ENCODE results near the gene BICD1.

The BICD1 gene

DNA sequence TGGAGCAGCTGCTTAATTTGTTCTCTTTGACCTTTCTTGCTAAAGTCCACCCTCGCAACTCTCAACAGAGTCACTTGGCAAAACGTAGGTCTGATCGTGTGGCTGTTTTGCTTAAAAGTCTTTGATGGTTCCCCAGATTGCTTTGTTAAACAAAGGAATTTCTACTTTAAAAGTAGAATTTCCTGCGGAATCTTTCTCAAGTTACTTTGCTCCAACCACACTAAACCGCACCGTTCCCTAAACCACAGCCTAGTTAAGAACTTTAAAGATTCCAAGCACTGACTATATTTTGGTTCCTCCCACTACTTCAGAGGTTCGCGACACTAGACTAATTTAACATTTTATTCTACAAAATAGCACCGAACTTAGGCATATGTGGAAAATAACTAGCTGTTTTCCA lies 177.9 kb downstream of the BICD1 start:
- DNase-seq (ENCODE audit: low read depth) = no peak

DNA sequence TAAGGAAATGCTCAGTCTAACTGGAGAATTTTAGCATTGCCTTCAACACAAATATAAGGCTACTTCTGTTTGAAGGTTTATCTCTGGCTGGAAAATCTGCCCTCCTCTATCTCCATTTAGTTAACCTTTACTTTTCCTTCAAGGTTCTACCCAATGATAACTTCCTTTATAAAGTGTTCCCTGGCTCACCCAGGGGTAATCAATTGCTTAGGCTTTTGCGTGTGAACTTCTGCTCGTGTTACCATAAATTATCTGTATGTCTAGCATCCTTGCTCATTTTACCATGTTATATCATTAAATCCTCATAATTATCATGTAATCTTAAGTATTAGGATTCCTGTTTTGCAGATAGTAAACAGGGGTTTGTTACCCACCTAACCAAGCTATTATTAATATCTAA lies 178.4 kb downstream of the BICD1 start:
- no peak for DNase-seq (ENCODE audit: low read depth)

GRCh38 chr12:32285489-32285888 lies 178.8 kb downstream of the BICD1 start:
- no peak for DNase-seq (ENCODE audit: low read depth)

- no peak for DNase-seq (ENCODE audit: low read depth)
These were observed 183.8 kb downstream of the BICD1 start for GRCh38 chr12:32290411-32290810.

DNA sequence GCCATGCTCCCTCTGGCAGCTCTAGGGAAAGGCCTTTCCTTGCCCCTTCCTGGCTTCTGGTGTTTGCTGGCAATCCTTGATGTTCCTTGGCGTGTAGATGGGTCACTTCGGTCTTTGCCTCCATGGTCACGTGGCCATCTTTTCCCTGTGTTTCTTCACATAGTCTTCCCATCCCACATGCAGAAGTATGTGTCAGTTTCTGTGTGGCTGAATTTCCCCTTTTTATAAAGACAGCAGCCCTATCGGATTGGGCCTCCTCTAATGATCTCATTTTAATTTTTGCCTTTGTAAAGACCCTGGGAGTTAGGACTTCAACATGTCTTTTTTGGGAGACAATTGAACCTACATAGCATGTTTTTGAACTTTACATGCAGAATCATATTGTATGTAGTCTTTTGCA lies 185.5 kb downstream of the BICD1 start:
- DNase-seq (ENCODE audit: low read depth) = no peak

GRCh38 chr12:32293808-32294419 lies 187.3 kb downstream of the BICD1 start:
- DNase-seq (ENCODE audit: low read depth) = no peak

GRCh38 chr12:32296567-32296966 lies 189.9 kb downstream of the BICD1 start:
- DNase-seq (ENCODE audit: low read depth) = no peak

- no peak for DNase-seq (ENCODE audit: low read depth)
These were observed 192.3 kb downstream of the BICD1 start for GRCh38 chr12:32298917-32299316.

DNA sequence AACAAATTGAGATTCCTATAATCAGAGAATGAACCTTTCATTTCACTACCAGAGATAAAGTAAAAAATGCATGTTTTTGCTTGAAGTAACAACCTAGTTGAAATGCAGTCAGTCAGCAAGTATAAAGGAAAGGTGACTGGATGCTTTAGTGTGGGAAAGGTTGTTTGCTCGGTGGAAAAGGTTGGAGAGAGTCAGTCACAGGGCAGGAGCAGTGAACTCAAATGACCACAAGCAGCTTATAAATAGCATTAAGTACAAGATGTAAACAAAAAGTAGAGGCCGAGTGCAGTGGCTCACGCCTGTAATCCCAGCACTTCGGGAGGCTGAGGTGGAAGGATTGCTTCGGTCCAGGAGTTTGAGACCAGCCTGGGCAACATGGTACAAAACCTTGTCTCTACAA lies 194.6 kb downstream of the BICD1 start:
- DNase-seq (ENCODE audit: low read depth) = no peak

DNA sequence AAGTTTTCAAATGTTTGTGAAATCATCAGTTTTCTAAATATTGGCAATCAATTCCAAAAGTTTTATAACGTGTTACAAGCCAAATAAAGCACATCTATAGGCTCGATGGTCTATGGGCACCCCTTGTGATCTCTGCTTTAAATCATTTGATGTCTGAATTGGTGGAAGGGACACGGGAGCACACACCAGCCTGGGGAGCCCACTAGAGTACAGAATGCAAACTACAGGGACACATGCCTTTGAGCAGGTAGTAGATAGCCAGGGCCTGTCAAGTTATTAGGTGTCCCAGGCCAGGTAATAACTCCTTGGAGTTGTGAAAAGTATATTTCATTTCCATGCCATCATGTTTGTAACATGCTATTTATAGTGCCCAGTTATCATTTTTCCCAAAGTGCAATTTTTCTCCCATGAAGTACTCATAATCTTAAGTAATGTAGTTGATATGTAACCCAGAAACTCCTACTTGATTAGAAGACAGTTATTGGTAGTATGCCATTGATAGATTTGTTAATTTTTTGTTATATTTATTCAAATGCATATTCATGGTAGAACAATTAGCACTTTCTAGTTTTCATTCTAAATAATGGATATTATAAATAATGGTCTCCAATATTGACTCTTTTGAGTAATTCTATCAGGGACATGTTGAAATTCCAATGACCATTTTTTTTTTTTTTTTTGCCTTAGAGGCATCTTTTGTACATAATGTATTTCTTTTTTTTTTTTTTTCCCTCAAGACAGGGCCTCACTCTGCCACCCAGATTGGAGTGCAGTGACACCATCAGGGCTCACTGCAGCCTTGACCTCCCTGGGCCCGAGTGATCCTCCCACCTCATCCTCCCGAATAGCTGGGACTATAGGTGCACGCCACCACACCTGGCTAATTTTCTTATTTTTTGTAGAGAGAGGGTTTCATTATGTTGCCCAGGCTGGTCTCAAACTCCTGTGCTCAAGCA lies 195.8 kb downstream of the BICD1 start:
- DNase-seq (ENCODE audit: low read depth) = no peak

DNA sequence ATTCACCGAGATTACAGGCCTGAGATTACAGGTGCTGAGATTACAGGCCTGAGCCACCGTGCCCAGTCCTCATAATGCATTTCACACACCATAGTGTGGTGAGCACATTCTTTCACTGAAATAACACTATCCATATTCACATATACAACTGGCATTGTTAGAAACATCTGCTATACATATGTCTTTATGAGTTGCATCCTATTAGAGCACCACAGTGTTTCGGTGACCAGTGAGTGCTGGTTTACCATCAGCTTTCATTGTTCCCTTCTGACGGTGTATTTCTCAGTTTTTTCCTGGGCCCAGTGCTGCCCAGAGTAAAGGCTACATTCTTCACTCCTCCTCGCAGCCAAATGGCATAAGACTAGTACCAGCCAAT lies 196.5 kb downstream of the BICD1 start:
- DNase-seq (ENCODE audit: low read depth) = no peak

DNA sequence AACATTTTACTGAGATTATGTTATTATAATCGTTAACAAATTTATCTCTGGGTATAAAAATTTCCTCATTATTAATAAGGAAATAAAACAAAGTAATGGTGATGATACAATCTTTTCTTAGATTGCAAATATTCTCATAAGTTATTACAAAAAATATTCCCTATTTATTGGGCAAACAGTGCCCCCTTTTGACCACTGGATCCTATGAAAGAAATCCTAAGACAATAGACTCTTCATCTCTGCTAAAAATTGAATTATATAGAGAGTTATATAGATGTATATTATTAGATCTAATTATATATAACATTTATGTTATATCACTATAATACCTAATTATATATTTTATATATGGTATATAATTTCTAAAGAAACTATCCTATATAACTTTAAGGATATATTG lies 198.5 kb downstream of the BICD1 start:
- no peak for DNase-seq (ENCODE audit: low read depth)

GRCh38 chr12:32307326-32307725 lies 200.7 kb downstream of the BICD1 start:
- no peak for DNase-seq (ENCODE audit: low read depth)

GRCh38 chr12:32309811-32310736 lies 203.4 kb downstream of the BICD1 start:
- DNase-seq (ENCODE audit: low read depth) = no peak

GRCh38 chr12:32312049-32312670 lies 205.5 kb downstream of the BICD1 start:
- DNase-seq (ENCODE audit: low read depth) = no peak

DNA sequence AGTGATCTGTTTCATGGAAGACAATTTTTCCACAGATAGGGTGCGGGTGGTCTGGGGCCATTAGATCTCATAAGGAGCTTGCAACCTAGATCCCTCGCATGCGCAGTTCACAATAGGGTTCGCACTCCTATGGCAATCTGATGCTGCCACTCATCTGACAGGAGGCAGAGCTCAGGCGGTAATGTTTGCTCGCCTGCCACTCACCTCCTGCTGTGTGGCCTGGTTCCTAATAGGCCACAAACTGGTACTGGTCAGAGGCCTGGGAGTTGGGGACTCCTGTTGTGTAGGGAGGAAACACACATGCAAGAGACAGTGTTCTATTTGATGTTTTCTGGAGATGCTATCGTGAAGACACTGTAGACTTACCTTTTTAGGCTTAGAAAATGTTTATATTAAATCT lies 215.7 kb downstream of the BICD1 start:
- no peak for DNase-seq (ENCODE audit: low read depth)

GRCh38 chr12:32331133-32331532 lies 224.5 kb downstream of the BICD1 start:
- DNase-seq (ENCODE audit: low read depth) = no peak

DNA sequence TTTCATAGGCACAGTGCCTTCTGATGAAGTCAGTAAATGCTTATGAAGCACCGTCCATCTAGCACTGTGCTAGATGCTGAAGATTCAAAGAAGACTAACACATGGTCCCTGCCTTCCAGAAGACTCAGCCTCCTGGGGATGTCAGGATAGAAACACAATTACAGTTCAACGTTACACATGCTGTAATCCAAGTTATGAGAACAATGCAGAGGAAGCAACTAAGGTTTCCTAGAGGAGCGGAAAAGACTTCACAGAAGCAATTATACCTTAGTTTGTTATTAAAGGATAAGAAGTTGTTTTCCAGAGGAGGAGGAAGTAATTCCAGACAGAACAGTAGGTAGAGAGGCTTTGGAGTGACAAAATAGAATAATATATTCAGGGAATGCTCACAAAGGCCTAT lies 225.8 kb downstream of the BICD1 start:
- DNase-seq (ENCODE audit: low read depth) = no peak

- no peak for DNase-seq (ENCODE audit: low read depth)
These were observed 227.7 kb downstream of the BICD1 start for GRCh38 chr12:32334371-32334777.

- no peak for DNase-seq (ENCODE audit: low read depth)
These were observed 229.6 kb downstream of the BICD1 start for GRCh38 chr12:32336261-32336660.

- no peak for DNase-seq (ENCODE audit: low read depth)
These were observed 236.8 kb downstream of the BICD1 start for GRCh38 chr12:32343496-32343895.

- no peak for DNase-seq (ENCODE audit: low read depth)
These were observed 237.4 kb downstream of the BICD1 start for GRCh38 chr12:32344047-32344446.
